Measurements from ENCODE around the gene PTPRN2. TPM values are rescaled to one million over a fixed set of nuclear protein-coding genes. Genes with fewer than 3 reads are reported as not detected.

PTPRN2 gene
- total RNA-seq, 4 donors from 2014 or later: 14.9 to 34.3 (median 21.3) TPM

- no peaks in the 10 kb centered on the region for H3K27me3 ChIP-seq
- no peaks in the 10 kb centered on the region for H3K4me1 ChIP-seq
- no peaks in the 10 kb centered on the region for H3K9me3 ChIP-seq
- no peaks in the 10 kb centered on the region for H3K36me3 ChIP-seq
- TF ChIP-seq POLR2A (IDR thresholded peaks at IDR 0.05) (no peak), CTCF (IDR thresholded peaks at IDR 0.05) (peak in 2 of 6 experiments; percentile 31 to 35)
- no peak overlapping the region for H3K27ac ChIP-seq
- no peak overlapping the region for H3K4me3 ChIP-seq
- DNase-seq: no peak
These were observed 712.1 kb downstream of the PTPRN2 start for GRCh38 chr7:157875230-157876179.

GRCh38 chr7:157874870-157875229 lies 712.8 kb downstream of the PTPRN2 start:
- no peak overlapping the region for H3K27ac ChIP-seq
- H3K27me3 ChIP-seq: no peaks in the 10 kb centered on the region
- no peaks in the 10 kb centered on the region for H3K4me1 ChIP-seq
- H3K36me3 ChIP-seq: no peaks in the 10 kb centered on the region
- DNase-seq: no peak
- no peak for TF ChIP-seq CTCF (IDR thresholded peaks at IDR 0.05)
- no peak for TF ChIP-seq POLR2A (IDR thresholded peaks at IDR 0.05)
- H3K9me3 ChIP-seq: no peaks in the 10 kb centered on the region
- H3K4me3 ChIP-seq: no peak overlapping the region

- TF ChIP-seq POLR2A (IDR thresholded peaks at IDR 0.05) (no peak), CTCF (IDR thresholded peaks at IDR 0.05) (no peak)
- DNase-seq: no peak
- no peaks in the 10 kb centered on the region for H3K9me3 ChIP-seq
These were observed 713.3 kb downstream of the PTPRN2 start for GRCh38 chr7:157874208-157874816.

GRCh38 chr7:157873664-157874063 lies 714.0 kb downstream of the PTPRN2 start:
- H3K27me3 ChIP-seq: no peaks in the 10 kb centered on the region
- DNase-seq: no peak
- no peaks in the 10 kb centered on the region for H3K9me3 ChIP-seq

More at GRCh38 chr7:157874208-157874816, 713.3 kb downstream of the PTPRN2 start:
- Histone ChIP-seq H3K36me3 (no peaks in the 10 kb centered on the region), H3K27me3 (no peaks in the 10 kb centered on the region), H3K4me3 (no peak overlapping the region), H3K27ac (no peak overlapping the region), H3K4me1 (no peaks in the 10 kb centered on the region)

GRCh38 chr7:157873181-157873580 lies 714.4 kb downstream of the PTPRN2 start:
- Histone ChIP-seq H3K27me3 (no peaks in the 10 kb centered on the region), H3K27ac (no peak overlapping the region), H3K36me3 (no peaks in the 10 kb centered on the region), H3K9me3 (no peaks in the 10 kb centered on the region), H3K4me1 (no peaks in the 10 kb centered on the region), H3K4me3 (no peak overlapping the region)
- TF ChIP-seq CTCF (IDR thresholded peaks at IDR 0.05): no peak
- no peak for TF ChIP-seq POLR2A (IDR thresholded peaks at IDR 0.05)
- DNase-seq: no peak

More at GRCh38 chr7:157873664-157874063, 714.0 kb downstream of the PTPRN2 start:
- Histone ChIP-seq H3K4me1 (no peaks in the 10 kb centered on the region), H3K27ac (no peak overlapping the region), H3K4me3 (no peak overlapping the region), H3K36me3 (no peaks in the 10 kb centered on the region)
- TF ChIP-seq CTCF (IDR thresholded peaks at IDR 0.05) (no peak), POLR2A (IDR thresholded peaks at IDR 0.05) (no peak)
